Colon (tissue), 2 donors: ENCODE data around the gene PITX3.
"Not testable (repeated sequence)": the region's sequence is repeated elsewhere in the genome, so short reads cannot be mapped to it uniquely, and the experiment has no call there.

Experiments
- FAIRE-seq: peaks from 2 replicates; lab custom pipeline; 2012; peaks lifted over from hg19 to GRCh38; lab: Jason Lieb, UNC
- donor health status: control.
- donor health status: control.

The PITX3 gene

DNA sequence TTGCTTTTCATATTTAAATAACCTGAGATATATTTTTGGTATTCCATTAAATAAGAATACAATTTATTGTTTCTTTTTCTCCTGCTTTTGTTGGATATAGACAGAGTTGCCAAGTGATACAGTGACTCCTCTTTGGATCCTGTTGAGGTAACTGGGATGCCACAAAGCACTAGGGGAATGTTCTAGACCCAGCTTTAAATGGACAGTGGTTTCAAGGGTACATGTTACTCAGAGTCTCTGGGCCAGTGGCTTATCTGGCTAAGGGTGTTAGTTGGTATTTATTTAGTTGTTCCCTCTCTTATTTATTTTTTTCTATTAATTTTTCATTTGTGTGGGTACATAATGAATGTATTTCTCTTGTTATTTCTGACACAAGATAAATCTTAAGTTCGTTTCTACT is 13.1 kb upstream of the PITX3 start:
- no peak for FAIRE-seq

DNA sequence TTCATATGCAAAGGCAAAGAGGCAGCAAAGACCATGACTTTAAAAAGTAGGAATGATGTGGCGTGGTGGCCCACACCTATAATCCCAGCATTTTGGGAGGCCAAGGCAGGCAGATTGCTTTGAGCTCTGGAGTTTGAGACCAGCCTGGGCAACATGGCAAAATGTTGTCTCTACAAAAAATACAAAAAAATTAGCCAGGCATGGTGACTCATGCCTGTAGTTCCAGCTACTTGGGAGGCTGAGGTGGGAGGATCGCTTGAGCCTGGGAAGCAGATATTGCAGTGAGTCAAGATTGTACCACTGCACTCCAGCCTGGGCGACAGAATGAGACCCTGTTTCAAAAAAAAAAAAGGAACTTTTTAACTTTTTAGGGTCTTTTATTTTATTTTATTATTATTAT is 11.2 kb upstream of the PITX3 start:
- FAIRE-seq = not testable (repeated sequence)

DNA sequence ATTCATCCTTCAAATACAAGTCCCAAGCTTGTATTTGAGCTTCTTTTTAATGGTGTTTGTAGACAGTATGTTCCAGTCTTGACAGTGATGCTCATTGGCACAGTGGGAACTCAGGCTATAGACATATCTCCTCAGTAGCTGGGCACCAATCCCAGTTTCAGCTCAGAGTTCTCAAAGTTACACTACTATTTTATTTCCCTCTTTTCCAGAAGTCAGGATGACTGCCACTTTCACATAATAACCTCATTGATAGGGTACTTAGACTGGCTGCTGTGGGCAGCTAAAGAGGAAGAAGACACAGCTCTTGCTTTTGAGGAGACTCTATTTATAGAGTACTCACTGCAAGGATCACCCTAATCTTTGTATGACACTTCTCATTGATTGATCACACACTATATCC is 6.4 kb upstream of the PITX3 start:
- no peak for FAIRE-seq

DNA sequence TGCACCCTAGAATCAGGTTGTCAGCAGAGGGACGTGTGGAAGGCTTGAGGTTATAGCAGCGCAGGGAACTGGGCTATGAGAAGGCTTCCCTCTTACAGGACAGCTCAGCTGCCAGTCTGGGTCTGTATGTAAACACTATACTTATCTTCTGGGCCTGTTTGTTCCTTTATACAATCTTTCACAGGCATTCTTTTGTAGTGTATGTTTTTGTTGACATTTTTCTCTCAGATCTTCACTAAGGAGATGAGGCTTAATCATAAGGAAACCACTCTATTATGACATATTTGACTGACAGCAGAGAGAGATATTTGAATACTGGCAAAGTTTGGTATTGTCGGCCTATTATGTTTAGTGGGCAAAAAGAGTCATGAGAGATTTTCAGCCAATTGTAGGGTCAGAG is 4.9 kb upstream of the PITX3 start:
- FAIRE-seq = no peak

DNA sequence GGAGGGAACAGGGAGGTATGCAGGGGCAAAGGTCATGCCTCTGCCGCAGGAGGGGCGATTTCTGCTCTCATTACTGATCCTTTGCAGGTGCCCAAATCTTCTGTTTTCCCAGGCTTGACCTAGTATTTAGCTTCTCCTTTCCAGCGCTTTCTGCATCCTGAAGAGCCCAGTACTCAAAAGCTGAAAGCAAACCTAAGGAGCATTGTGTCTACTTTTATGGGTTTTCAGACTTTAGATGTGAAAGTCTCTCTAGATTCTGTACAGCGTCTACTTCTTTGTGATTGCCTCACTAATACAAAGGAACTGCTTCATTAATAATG is 4.6 kb upstream of the PITX3 start:
- no peak for FAIRE-seq

DNA sequence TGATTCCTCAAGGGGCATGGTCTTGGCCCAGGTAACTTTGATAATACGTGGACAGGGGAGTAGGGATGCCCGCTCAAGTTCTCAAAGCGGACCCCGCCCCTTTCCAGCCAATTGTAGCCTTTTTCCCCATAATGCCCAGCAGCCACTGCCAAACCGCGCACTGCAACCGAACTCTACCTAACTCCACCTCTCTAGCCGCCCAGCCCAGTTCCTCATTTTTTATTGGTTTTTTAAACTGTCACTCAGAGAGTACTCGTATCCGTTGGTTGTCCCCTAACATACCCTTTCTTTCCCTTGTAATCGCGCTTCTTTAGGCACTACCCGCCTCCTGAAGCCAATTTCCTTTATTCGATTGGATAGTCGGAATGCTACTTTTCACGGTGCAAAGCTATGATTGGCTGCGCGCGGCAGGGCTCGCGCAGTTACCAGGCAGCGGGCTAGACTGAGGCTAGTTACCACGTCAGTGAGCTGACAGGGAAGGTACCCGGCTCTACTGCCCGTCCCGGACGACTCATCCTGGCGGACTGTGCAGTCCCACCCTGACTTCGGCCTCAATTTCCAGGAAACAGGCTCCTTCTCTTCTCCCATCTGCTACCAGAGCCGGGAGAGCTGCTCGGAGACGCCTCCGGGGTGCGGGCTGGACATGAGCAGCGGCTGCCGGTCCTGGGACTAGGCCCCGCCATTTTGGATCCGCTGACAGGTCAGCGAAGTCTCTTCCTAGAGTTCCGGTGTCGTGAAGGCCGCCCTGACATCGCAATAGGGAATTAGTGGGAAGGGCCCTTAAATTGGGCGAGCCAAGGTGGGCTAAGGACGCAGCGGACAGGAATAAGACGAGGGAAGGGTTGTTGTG is 4.0 kb upstream of the PITX3 start, which contains the start of gene GBF1:
Gene GBF1, plus strand, starts transcription at position 451 of the 850 bp plus-strand sequence. CDS start 13,407 bp downstream, outside the sequence.
- FAIRE-seq = peak; percentile 97

DNA sequence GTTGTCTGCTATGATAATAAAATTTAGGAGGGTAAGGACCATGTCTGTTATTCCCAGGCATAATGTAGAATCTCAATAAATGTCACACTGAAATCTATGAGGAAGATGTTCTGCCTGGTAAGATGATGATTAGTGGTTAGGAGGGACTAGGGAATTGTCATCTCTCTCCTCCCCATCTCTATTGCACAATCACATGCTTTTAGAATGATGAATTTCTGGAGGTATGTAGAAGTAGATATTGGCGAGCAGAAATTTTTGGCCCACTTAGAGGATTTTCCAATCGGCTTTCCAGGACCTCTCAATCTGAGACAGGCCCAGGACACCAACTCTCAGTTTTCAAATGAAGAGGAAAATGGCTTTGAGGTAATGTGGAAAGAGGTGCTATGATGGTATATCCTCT is 2.0 kb upstream of the PITX3 start:
- FAIRE-seq = no peak

DNA sequence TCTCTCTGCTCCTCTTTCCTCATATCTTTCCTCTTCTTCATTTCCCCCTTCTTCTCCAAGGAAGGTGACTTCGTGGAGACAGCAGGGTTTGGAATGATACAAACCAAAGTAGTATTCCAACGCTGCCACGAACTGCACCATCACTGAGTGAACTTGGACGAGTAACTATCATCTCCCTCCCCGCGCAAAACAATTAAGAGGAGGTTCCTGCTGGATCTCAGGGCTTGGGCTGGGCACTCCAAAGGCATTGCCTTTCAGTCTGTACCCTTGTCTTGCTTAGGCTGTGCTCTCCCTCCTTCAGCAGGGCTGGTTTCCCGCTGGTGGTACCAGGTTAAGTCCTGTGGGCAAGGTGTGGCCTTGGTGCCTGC is 790 bp upstream of the PITX3 start:
- no peak for FAIRE-seq

DNA sequence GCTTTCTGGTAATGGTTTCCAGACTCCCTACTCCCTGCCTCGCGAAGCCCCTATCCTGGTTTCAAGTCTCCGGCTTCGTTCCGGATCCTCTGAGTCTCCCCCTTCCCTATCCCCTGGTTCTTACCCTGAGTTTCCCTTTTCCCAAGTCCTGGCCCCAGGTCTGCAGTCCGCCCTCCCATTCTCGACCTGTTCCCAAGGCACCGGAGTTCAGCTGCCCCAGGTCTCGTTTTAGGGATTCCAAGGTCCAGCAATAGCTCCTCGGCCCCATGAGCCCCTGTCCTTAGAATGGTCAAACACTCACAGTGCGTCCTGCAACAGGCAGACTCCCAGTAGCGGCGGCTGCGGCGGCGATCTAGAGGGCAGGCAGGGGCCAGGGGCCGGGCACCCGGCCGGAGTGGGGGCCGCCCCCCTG is 274 bp downstream of the PITX3 start:
- FAIRE-seq = no peak

DNA sequence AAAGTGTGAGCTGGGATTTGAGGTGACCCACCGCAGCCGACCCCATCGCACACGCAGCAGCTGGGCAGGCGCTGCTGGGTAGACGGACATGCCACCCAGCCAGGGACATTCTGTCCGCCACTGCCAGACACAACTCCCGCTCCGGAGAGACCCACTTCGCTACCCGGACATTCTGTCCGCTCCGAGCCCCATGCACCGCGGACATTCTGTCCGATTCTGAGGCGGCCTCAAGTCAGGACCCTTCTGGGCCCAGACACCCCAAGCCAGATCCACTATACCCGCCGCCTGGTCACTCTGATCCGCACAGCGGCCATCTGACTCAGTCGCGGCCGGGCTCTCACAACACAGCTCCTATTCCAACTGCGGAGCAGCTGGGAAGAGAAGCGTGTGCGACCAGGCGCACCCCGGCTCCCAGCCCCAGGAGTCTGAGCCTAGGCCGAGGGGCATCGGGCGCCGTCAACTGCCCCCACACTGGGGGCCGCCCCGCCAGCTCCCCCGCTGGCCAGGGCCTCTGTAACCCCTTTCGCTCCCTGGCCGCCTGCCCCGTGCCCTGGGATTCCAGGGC is 763 bp downstream of the PITX3 start:
- no peak for FAIRE-seq

DNA sequence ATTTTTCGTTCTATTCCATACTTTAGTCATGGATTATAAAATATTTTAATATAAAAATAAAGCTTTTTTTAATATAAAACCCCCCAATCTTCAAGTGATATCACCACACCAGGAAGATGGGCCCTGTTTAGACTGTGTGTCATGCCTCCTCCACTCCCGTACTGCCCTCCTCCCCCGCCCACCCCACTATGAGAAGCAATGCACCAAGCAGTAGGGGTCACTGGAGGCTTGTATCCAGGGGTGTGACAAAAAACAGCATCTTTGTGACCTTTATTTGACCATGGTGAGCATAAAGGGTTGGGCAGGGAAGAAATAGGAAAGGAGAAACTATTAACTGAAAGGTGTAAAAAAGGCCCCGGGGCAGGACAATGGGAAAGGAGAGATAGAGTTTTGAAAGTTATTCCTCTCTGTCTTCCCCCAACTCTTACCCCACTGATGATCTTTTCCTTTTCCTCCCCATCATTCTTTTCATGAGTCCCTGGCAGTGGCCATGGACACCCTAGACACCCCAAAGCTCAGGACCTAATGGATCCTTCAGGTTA is 3.5 kb downstream of the PITX3 start:
- no peak for FAIRE-seq

DNA sequence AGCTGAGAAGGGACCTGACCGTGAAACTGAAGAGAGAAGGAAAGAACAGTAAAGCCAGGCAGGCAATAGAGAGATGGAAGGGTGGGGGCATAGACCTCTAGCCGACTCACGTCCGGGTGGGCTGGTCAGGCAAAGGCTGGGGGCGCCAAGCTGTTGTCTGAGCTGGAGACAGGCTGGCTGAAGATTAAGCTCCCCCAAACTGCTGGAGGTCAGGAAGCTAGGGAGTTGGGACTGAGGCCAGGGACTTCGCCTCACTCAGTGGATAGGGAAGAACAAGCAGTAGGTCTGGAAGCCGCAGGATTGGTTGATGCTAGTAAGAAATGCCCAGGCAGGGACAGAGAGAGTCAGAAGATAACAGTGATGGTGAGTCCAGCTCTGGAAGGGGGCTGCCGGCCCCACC is 5.3 kb downstream of the PITX3 start:
- no peak for FAIRE-seq

DNA sequence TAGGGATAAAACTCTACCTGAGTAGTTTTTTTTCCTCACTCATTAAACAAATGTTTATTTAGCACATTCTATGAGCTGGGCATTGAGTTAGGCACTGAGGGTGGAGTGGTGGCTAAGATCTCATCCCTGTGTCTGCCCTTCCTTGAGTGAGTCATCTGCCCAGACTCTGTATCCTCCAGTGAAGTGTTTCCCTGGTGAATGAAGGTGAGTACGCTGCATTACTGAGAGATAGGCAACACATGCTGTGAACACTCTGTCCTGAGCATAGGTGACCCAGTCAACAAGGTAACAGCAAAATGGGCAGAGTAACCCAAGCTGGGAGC is 5.8 kb downstream of the PITX3 start:
- no peak for FAIRE-seq

DNA sequence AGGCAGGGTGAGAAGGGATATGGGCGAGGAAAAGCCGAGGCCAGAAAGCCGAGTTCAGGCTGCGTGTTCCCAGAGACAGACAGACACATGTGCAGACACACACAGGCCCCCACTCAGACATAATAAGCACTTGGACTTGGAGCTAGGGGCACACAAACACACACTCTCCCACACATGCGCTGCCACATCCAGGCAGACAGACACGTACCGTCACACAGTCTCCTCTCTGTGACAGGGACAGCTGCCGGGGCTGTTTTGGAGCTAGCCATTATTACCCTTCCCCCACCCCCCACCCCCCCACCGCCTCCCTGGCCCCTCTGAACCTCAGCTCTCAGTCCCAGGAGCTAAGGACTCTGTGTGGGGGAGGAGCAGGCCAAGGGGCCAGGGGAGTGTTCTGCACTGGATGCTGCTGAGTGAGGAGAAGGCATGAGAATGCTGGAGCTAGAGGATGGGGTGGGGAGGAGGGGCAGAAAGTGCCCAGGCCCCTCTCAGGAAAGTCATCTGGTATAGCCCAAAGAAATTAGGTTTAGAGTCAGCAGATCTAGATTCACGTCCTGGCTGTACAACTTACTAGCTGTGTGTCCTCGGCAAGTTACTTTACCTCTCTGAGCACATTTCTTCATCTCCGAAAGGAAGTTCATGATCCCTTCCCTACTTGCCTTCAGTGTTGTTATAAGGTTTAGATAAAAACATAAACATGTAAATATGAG is 6.3 kb downstream of the PITX3 start:
- no peak for FAIRE-seq

DNA sequence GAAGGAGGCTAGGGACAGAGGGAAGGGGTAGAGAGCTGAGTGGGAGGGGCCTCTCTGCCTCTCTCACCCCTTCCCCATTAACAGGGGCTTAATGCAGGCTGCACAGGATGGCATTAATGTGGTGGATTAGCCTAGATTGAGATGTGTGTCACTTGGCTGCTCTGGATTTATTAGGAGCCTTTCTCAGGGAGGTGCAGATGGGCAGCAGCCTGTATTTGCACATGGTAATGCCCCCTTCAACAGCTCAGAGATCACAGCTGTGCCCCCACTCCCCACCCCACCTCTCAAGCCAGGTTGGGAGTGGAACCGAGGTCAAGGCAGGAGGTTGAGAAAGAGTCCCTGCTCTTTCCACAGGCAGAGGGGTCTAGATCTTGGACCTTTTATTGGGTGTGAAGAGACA is 7.3 kb downstream of the PITX3 start:
- no peak for FAIRE-seq

DNA sequence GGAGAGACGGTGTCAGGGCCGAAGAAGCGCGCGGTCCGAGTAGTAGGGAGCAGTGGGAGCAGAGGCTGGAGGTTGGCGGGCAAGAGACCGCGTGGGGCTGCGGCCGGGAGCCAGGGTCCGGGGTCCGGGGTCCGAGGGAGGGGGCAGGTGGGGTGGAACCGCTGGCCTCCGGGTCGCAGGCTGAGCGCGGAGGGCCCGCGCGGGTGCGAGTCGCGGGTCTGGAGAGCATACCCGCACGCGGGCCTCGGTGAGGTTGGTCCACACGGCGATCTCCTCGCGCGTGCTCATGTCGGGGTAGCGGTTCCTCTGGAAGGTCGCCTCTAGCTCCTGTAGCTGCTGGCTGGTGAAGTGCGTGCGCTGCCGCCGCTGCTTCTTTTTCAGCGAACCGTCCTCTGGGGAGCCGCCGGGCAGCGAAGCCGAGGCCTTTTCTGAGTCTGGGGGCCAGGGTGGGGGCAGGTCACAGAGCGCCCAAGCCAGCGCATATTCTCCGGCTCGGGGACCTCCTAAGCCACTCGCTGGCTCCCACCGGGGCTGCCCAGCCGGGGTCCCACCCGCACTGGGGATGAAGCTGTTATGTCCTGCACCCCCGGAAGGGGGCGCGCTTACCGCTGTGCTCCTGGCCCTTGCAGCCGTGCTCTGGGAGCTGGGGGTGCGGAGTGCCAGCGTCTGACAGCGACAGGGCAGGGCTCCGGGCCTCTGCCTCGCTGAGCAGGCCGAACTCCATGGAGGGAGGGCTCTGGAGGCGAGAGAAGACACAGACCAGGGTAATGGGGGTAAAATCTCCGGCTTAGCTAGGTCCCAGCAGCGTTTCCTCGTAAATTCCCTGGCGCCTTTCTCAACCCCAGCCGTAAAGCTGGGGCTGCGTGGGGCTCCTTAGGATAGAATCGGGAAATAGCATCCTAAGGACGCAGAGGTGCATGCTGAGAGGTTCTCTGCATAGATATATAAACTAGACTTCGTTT is 9.7 kb downstream of the PITX3 start:
- no peak for FAIRE-seq

DNA sequence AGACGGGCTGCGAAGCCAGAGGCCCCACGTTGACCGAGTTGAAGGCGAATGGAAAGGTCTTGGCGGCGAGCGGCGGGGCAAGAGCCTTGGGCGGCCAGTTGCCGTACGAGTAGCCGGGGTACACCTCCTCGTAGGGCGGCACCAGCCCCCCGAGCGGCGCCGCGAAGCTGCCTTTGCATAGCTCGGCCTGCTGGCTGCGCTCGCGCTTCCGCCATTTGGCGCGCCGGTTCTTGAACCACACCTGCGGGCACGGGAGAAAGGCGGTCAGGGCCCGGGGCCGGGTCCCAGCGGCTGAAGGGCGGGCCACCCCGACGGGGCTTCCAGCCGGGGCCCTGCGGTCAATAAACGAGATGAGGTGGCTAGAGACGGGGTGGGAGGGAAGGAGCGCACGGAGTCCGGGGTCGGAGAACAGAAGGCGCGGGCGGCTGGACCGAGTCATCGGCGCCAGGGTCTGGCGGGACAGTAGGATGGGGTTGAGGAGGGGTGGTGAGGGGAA is 10.4 kb downstream of the PITX3 start:
- no peak for FAIRE-seq

DNA sequence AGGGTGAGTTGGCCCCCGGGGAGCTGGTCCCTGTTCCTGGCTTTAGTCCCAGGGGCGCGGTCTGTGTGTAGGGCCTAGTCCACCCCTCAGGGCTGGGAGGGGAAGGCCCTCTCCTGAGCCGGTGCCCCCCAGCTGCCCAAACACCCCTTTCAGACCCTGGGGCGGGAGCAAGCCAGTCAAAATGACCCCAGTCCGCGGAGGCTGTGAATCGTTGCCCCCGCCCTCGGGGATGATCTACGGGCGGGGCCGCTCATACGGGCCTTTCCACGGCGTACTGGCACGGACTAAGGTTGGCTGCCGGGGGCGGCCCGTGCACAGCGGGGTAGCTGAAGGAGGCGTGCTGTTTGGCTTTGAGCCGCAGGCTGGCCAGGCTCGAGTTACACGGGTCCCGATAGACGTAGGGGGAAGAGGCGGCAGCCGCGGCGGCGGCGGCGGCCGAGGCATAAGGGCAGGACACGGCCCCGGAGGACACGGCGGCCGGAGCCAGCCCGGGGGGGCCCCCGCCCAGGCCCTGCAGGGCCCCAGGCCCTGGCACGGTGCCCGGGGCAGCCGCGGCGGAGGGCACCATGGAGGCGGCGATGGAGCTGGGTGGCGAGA is 10.9 kb downstream of the PITX3 start:
- no peak for FAIRE-seq

DNA sequence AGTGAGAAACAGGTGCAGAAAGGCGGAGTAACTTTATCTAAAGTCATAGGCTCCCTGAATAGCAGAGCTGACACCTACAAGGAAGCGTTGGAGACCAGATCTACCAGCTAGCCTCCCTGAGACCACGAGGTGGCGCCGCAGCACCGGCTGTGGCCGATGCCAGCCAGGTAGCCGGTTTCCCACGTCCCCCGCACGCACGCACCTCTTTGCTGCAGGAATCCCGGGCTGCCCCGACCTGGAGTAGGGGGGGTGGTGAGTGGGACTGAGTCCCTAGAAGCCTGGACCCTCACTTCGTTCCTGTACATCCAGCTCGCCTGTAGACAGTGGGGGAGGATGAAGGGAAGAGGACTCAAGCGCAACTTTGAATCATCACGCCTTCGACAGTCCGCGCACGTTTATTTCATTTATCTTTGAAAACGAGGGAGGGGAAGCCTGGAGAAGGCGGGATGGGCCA is 11.5 kb downstream of the PITX3 start:
- FAIRE-seq = no peak

DNA sequence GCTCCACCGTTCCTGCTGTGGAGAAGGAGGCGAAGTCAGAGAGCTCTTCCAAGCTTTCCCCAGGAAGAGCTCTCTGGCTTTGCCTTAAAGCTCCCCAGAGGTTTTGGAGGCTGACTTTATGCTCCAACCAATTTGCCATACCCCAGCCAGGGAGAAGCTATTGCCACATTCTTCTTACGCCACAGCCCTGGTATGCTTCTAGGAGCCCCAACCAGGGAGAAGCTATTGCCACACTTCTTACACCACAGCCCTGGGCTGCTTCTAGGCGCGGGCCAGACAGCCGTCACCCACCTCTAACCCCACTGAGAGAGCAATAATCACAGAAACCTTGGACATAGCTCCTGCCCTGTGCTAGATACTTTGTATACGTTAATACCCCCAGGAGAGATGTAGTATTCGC is 14.3 kb downstream of the PITX3 start:
- FAIRE-seq = no peak

DNA sequence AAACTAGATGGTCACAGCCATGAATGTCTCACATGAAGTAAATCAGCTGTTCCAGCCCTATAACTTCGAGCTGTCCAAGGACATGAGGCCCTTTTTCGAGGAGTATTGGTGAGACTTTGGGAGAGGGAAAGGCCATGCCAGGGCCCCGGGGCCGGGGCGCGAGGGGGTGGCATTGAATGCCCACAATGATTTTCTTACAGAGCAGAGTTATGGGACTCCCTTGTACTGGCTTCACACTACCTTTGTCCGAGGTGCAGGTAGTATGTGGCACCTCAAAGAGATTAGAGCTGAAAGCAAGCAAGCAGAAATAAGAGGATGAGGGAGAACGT is 14.8 kb downstream of the PITX3 start:
- no peak for FAIRE-seq
